Liver (tissue), 9 donors: ENCODE data around the gene ULK1. TPM values are rescaled to one million over a fixed set of nuclear protein-coding genes. Genes with fewer than 3 reads are reported as not detected.

Experiments used
- DNase-seq: peaks from one replicate; pipeline ENCODE4 v3.0.0-alpha.2; 2017; ENCODE audit warnings: low spot score
- H3K27ac ChIP-seq, 2 donors: one replicate each; pipeline ENCODE4 v1.7.0; 2013; ENCODE audit warnings: inconsistent platforms in 2 of 2, low read length in 2 of 2, control low read depth in 1 of 2, low read depth in 1 of 2, mild to moderate bottlenecking in 1 of 2
- H3K27me3 ChIP-seq, 4 donors: one replicate each; pipeline versions ENCODE4 v1.6.1 to v1.7.0; 2013; ENCODE audit warnings: low read length in 3 of 4, inconsistent platforms in 1 of 4, mild to moderate bottlenecking in 1 of 4, moderate library complexity in 1 of 4; ENCODE audit not compliant: control insufficient read depth in 4 of 4, insufficient read depth in 4 of 4
- H3K36me3 ChIP-seq, 4 donors: one replicate each; pipeline versions ENCODE4 v1.6.1 to v1.7.0; 2013; ENCODE audit warnings: low read length in 3 of 4, mild to moderate bottlenecking in 3 of 4, low read depth in 1 of 4, moderate library complexity in 1 of 4; ENCODE audit not compliant: control insufficient read depth in 4 of 4, insufficient read depth in 3 of 4
- H3K4me1 ChIP-seq, 4 donors: one replicate each; pipeline versions ENCODE4 v1.6.1 to v1.7.0; 2013; ENCODE audit warnings: low read length in 3 of 4, mild to moderate bottlenecking in 3 of 4, moderate library complexity in 1 of 4; ENCODE audit not compliant: control insufficient read depth in 4 of 4, insufficient read depth in 4 of 4
- H3K4me3 ChIP-seq, 3 donors: one replicate each; pipeline versions ENCODE4 v1.6.1 to v1.7.0; 2013; ENCODE audit warnings: low read length in 3 of 3, control low read depth in 1 of 3, low read depth in 1 of 3, mild to moderate bottlenecking in 1 of 3
- H3K9ac ChIP-seq, 2 donors: one replicate each; pipeline ENCODE4 v1.7.0; 2013; ENCODE audit warnings: low read length in 2 of 2, mild to moderate bottlenecking in 2 of 2, moderate library complexity in 2 of 2, control low read depth in 1 of 2, low read depth in 1 of 2
- H3K9me3 ChIP-seq, 4 donors: one replicate each; pipeline versions ENCODE4 v1.6.1 to v1.7.0; 2013; ENCODE audit warnings: low read length in 3 of 4; ENCODE audit not compliant: control insufficient read depth in 4 of 4
- EGR1 ChIP-seq, 2 donors: IDR thresholded peaks; 2 replicates each; pipeline ENCODE4 v1.6.1; 2016 to 2018; ENCODE audit warnings: antibody characterized with exemption in 2 of 2, low read depth in 2 of 2
- FOXA1 ChIP-seq: IDR thresholded peaks from 2 replicates; pipeline ENCODE4 v1.6.1; 2016; ENCODE audit warnings: antibody characterized with exemption
- FOXA2 ChIP-seq: IDR thresholded peaks from 2 replicates; pipeline ENCODE4 v1.6.1; 2016; ENCODE audit warnings: antibody characterized with exemption
- GABPA ChIP-seq, 2 donors: IDR thresholded peaks in 1 of 2; conservative IDR thresholded peaks in 1 of 2; 2 replicates each; pipeline ENCODE4 v1.6.1; 2016; ENCODE audit warnings: antibody characterized with exemption in 2 of 2, mild to moderate bottlenecking in 1 of 2, moderate library complexity in 1 of 2
- HNF4A ChIP-seq, 2 donors: conservative IDR thresholded peaks; 2 replicates each; pipeline ENCODE4 v1.6.1; 2016; ENCODE audit warnings: antibody characterized with exemption in 2 of 2, mild to moderate bottlenecking in 2 of 2
- HNF4G ChIP-seq: IDR thresholded peaks from 2 replicates; pipeline ENCODE4 v1.6.1; 2016; ENCODE audit warnings: antibody characterized with exemption
- JUND ChIP-seq, 2 donors: IDR thresholded peaks; 2 replicates each; pipeline ENCODE4 v1.6.1; 2016; ENCODE audit warnings: antibody characterized with exemption in 2 of 2
- NR2F2 ChIP-seq: IDR thresholded peaks from 2 replicates; pipeline ENCODE4 v1.6.1; 2016; ENCODE audit warnings: antibody characterized with exemption
- RAD21 ChIP-seq, 2 donors: IDR thresholded peaks; 2 replicates each; pipeline ENCODE4 v1.6.1; 2016; ENCODE audit warnings: antibody characterized with exemption in 2 of 2, mild to moderate bottlenecking in 2 of 2
- RXRA ChIP-seq, 2 donors: IDR thresholded peaks; 2 replicates each; pipeline ENCODE4 v1.6.1; 2017 to 2018; ENCODE audit warnings: antibody characterized with exemption in 2 of 2, mild to moderate bottlenecking in 1 of 2
- SP1 ChIP-seq: IDR thresholded peaks from 2 replicates; pipeline ENCODE4 v1.6.1; 2018; ENCODE audit warnings: antibody characterized with exemption, mild to moderate bottlenecking
- TAF1 ChIP-seq: conservative IDR thresholded peaks from 2 replicates; pipeline ENCODE4 v1.6.1; 2016; ENCODE audit warnings: antibody characterized with exemption, mild to moderate bottlenecking
- YY1 ChIP-seq: IDR thresholded peaks from 2 replicates; pipeline ENCODE4 v1.6.1; 2016; ENCODE audit warnings: antibody characterized with exemption, mild to moderate bottlenecking
- WGBS: extraction: QIAGEN DNeasy Blood & Tissue Kit; methylation state at CpG from one replicate; pipeline ENCODE4 v1.1.7; 2013; 5-methylcytosine and 5-hydroxymethylcytosine counted together
- polyA plus RNA-seq, 2 donors: library from polyadenylated mRNA; stranded (reverse) in 1 of 2; unstranded in 1 of 2; fragments of 200-250 nt in 1 of 2; fragments of >200 nt in 1 of 2; fragmentation: Nextera tagmentation in 1 of 2; extraction: Ambion mirVana in 1 of 2; gene quantifications; one replicate each; pipeline versions ENCODE4 v1.2.1 to v1.2.3, GENCODE V29; 2013 to 2015
- total RNA-seq, 2 donors: library from RNA; depleted of rRNA; stranded (reverse); fragments of >200 nt; gene quantifications; one replicate each; pipeline ENCODE4 v1.2.3, GENCODE V29; 2014
- TF ChIP-seq, protein P1 (sequence below): IDR thresholded peaks from 2 replicates; pipeline ENCODE4 v1.6.1; 2016; ENCODE audit warnings: antibody characterized with exemption
- TF ChIP-seq, protein P2 (sequence below): fragments of 150-350 bp; IDR thresholded peaks from 2 replicates; pipeline ENCODE4 v1.5.1; 2017; ENCODE audit warnings: improper control_type of control experiment, low read depth, low read length; ENCODE audit not compliant: missing input control
- TF ChIP-seq, protein P3 (sequence below): IDR thresholded peaks from 2 replicates; pipeline ENCODE4 v1.6.1; 2016; ENCODE audit warnings: antibody characterized with exemption
- TF ChIP-seq, protein P4 (sequence below): IDR thresholded peaks from 2 replicates; pipeline ENCODE4 v1.6.1; 2016; ENCODE audit warnings: antibody characterized with exemption
- TF ChIP-seq, protein P5 (sequence below): IDR thresholded peaks from 2 replicates; pipeline ENCODE4 v1.6.1; 2016; ENCODE audit warnings: antibody characterized with exemption, mild to moderate bottlenecking
- donor health status: healthy.
- donor health status: healthy.
- donor health status: healthy.
- donor health status: healthy.
- donor health status: healthy.

The ULK1 gene
- total and polyA plus RNA-seq, 4 donors = 12.5 to 41.7 (median 15.1) TPM

DNA sequence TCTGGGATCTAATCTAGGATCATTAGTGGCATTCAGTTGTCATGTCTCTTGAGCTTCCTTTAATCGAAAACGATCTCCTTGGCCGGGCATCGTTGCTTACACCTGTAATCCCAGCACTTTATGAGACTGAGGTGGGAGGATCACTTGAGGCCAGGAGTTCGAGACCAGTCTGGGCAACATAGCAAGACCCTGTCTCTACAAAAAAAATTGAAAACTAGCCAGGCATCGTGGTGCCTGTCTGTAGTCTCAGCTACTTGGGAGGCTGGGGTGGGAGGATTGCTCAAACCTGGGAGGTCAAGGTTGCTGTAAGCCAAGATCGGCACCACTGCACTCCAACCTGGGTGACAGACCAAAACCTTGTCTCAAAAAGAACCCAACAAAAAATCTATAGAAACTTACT, 43.7 kb downstream of the ULK1 start:
- Histone ChIP-seq H3K36me3 (peaks cover 12 to 45% (median 26%) of the 10 kb centered on the region in 4 donors), H3K9ac (no peak overlapping the region), H3K4me1 (no peaks in the 10 kb centered on the region), H3K4me3 (no peak overlapping the region), H3K27me3 (no peaks in the 10 kb centered on the region), H3K27ac (no peak overlapping the region), H3K9me3 (no peaks in the 10 kb centered on the region)
- TF ChIP-seq FOXA2 = no peak
- no peak for TF ChIP-seq SP1
- TF ChIP-seq, protein P1, sequence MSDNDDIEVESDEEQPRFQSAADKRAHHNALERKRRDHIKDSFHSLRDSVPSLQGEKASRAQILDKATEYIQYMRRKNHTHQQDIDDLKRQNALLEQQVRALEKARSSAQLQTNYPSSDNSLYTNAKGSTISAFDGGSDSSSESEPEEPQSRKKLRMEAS = no peak
- no peak for DNase-seq
- 95% methylated on average over 7 of the region's 7 CpGs for WGBS

DNA sequence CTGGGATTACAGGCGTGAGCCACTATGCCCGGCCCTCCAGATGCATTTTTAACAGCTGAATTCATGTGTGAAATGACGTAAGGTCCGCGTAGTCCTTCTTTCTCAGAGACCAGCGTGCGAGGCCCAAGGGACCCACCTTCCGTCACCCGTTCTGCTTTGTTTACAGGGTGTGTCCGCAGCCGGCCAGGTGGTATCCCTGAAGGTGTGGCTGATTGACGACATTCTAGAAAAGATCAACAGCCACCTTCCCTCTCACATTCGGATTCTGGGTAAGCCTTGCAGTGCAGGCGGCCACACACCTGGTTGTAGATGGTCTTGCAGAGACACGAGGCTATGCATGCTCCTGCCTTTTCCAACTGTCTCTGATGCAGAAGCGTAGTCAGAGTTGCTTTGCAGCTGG, 44.6 kb downstream of the ULK1 start:
- DNase-seq = no peak
- Histone ChIP-seq H3K9ac (no peak overlapping the region), H3K27me3 (no peaks in the 10 kb centered on the region), H3K4me1 (no peaks in the 10 kb centered on the region), H3K4me3 (no peak overlapping the region), H3K27ac (no peak overlapping the region), H3K9me3 (no peaks in the 10 kb centered on the region), H3K36me3 (peaks cover 8 to 45% (median 22%) of the 10 kb centered on the region in 4 donors)
- TF ChIP-seq JUND (IDR thresholded peaks at IDR 0.05) (no peak), FOXA2 (no peak), NR2F2 (no peak), GABPA (IDR thresholded peaks at IDR 0.05 in 1 of 2, conservative IDR thresholded peaks at IDR 0.05 in 1 of 2) (no peak), RAD21 (IDR thresholded peaks at IDR 0.05) (no peak), EGR1 (IDR thresholded peaks at IDR 0.05; ENCODE audit: low read depth in 2 of 2) (no peak), HNF4G (no peak), RXRA (IDR thresholded peaks at IDR 0.05) (no peak), SP1 (no peak), TAF1 (no peak), HNF4A (conservative IDR thresholded peaks at IDR 0.05) (no peak), YY1 (no peak), FOXA1 (no peak)
- TF ChIP-seq, protein P2, sequence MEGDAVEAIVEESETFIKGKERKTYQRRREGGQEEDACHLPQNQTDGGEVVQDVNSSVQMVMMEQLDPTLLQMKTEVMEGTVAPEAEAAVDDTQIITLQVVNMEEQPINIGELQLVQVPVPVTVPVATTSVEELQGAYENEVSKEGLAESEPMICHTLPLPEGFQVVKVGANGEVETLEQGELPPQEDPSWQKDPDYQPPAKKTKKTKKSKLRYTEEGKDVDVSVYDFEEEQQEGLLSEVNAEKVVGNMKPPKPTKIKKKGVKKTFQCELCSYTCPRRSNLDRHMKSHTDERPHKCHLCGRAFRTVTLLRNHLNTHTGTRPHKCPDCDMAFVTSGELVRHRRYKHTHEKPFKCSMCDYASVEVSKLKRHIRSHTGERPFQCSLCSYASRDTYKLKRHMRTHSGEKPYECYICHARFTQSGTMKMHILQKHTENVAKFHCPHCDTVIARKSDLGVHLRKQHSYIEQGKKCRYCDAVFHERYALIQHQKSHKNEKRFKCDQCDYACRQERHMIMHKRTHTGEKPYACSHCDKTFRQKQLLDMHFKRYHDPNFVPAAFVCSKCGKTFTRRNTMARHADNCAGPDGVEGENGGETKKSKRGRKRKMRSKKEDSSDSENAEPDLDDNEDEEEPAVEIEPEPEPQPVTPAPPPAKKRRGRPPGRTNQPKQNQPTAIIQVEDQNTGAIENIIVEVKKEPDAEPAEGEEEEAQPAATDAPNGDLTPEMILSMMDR = no peak
- TF ChIP-seq, protein P3, sequence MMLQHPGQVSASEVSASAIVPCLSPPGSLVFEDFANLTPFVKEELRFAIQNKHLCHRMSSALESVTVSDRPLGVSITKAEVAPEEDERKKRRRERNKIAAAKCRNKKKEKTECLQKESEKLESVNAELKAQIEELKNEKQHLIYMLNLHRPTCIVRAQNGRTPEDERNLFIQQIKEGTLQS = no peak
- TF ChIP-seq, protein P4, sequence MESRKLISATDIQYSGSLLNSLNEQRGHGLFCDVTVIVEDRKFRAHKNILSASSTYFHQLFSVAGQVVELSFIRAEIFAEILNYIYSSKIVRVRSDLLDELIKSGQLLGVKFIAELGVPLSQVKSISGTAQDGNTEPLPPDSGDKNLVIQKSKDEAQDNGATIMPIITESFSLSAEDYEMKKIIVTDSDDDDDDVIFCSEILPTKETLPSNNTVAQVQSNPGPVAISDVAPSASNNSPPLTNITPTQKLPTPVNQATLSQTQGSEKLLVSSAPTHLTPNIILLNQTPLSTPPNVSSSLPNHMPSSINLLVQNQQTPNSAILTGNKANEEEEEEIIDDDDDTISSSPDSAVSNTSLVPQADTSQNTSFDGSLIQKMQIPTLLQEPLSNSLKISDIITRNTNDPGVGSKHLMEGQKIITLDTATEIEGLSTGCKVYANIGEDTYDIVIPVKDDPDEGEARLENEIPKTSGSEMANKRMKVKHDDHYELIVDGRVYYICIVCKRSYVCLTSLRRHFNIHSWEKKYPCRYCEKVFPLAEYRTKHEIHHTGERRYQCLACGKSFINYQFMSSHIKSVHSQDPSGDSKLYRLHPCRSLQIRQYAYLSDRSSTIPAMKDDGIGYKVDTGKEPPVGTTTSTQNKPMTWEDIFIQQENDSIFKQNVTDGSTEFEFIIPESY = no peak
- TF ChIP-seq, protein P5, sequence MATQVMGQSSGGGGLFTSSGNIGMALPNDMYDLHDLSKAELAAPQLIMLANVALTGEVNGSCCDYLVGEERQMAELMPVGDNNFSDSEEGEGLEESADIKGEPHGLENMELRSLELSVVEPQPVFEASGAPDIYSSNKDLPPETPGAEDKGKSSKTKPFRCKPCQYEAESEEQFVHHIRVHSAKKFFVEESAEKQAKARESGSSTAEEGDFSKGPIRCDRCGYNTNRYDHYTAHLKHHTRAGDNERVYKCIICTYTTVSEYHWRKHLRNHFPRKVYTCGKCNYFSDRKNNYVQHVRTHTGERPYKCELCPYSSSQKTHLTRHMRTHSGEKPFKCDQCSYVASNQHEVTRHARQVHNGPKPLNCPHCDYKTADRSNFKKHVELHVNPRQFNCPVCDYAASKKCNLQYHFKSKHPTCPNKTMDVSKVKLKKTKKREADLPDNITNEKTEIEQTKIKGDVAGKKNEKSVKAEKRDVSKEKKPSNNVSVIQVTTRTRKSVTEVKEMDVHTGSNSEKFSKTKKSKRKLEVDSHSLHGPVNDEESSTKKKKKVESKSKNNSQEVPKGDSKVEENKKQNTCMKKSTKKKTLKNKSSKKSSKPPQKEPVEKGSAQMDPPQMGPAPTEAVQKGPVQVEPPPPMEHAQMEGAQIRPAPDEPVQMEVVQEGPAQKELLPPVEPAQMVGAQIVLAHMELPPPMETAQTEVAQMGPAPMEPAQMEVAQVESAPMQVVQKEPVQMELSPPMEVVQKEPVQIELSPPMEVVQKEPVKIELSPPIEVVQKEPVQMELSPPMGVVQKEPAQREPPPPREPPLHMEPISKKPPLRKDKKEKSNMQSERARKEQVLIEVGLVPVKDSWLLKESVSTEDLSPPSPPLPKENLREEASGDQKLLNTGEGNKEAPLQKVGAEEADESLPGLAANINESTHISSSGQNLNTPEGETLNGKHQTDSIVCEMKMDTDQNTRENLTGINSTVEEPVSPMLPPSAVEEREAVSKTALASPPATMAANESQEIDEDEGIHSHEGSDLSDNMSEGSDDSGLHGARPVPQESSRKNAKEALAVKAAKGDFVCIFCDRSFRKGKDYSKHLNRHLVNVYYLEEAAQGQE = no peak
- TF ChIP-seq, protein P1 = no peak
- WGBS = 87% methylated on average over 16 of the region's 16 CpGs
